ENCODE data around the gene RHOT2. TPM values are rescaled to one million over a fixed set of nuclear protein-coding genes. Genes with fewer than 3 reads are reported as not detected.

RHOT2 gene
- total RNA-seq, 1 donor from 2014 or later, result 189 TPM

DNA sequence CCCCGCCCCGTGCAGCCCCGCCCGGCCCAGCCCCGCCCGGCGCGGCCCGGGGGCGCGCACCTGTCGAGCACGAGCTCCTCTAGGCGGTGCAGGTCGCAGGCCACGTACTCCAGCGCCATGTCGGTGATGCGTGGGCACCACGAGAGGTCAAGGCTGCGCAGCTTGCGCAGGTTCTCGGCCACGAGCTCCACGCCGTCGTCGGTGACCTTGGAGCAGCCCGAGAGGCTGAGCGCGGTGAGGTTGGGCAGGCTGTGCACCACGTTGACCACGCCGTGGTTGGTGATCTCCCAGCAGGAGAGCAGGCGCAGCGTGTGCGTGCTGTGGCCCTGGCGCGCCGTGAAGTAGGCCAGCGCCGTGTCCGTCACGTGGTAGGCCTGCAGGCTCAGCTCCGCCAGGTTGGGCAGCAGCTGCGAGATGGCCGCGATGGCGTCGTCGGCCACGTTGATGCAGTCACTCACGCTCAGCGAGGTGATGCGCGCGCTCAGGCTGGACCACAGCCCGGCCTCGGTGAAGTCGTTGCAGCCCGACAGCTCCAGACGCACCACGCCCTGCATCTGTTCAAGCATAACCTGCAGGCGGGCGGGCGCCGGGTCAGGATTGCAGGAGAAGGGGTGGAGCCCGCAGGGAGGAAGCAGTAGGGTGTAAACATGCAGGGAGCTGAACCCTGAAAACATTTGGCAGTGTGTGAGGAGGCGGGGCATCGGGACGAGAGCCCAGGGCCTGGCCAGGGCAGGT is 27.6 kb downstream of the RHOT2 start:
- Mint-ChIP-seq H3K36me3 (ENCODE audit: low read depth) (no peaks in the 10 kb centered on the region), H3K27ac (ENCODE audit: unreplicated experiment) (no peak overlapping the region), H3K4me3 (no peak overlapping the region), H3K27me3 (ENCODE audit: low read depth) (peaks cover 91% of the 10 kb centered on the region), H3K4me1 (peaks cover 6% of the 10 kb centered on the region), H3K9me3 (no peaks in the 10 kb centered on the region)
- DNase-seq (ENCODE audit: low read depth, low spot score), result no peak
- TF ChIP-seq, protein P1, sequence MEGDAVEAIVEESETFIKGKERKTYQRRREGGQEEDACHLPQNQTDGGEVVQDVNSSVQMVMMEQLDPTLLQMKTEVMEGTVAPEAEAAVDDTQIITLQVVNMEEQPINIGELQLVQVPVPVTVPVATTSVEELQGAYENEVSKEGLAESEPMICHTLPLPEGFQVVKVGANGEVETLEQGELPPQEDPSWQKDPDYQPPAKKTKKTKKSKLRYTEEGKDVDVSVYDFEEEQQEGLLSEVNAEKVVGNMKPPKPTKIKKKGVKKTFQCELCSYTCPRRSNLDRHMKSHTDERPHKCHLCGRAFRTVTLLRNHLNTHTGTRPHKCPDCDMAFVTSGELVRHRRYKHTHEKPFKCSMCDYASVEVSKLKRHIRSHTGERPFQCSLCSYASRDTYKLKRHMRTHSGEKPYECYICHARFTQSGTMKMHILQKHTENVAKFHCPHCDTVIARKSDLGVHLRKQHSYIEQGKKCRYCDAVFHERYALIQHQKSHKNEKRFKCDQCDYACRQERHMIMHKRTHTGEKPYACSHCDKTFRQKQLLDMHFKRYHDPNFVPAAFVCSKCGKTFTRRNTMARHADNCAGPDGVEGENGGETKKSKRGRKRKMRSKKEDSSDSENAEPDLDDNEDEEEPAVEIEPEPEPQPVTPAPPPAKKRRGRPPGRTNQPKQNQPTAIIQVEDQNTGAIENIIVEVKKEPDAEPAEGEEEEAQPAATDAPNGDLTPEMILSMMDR (conservative IDR thresholded peaks at IDR 0.05), result no peak

DNA sequence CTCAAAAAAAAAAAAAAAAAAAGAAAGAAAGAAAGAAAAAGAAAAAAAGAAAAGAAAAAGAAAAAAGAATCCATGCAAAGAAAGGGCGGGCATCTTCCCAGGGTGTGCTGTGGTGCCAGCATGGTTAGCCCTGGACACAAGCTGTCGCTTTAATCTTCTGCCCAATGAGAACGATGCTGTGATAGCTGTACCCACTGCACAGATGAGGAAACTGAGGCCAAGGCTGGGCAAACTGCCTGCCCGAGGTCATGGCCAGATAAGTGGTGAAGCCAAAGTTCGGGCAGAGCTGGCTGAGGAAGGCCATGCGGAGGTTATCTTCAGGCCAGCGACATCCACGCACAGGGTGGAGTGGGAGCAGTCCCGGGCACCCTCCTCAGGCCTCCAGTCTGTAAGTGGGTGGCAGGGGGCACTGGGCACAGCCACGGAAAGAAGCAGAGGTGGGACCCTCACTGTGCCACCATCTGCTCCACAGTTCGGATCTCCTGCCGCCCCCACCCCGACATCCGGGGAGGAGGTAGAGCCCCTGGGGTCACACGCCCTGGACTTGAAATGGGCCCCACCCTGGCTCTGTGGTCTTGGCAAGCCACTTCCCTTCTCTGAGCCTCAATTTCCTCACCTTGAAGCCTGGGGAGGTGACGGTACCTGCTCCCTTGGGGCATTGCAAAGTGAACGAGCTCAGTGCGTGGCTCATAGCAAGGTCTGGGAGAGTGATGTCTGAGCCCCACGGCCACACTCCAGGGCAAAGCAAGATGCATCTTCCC is 31.2 kb downstream of the RHOT2 start:
- Mint-ChIP-seq H3K27me3 (ENCODE audit: low read depth) (peaks cover 94% of the 10 kb centered on the region), H3K27ac (ENCODE audit: unreplicated experiment) (no peak overlapping the region), H3K4me1 (no peaks in the 10 kb centered on the region), H3K36me3 (ENCODE audit: low read depth) (no peaks in the 10 kb centered on the region), H3K9me3 (no peaks in the 10 kb centered on the region), H3K4me3 (no peak overlapping the region)
- TF ChIP-seq, protein P1 (conservative IDR thresholded peaks at IDR 0.05), result no peak
- no peak for DNase-seq (ENCODE audit: low read depth, low spot score)

DNA sequence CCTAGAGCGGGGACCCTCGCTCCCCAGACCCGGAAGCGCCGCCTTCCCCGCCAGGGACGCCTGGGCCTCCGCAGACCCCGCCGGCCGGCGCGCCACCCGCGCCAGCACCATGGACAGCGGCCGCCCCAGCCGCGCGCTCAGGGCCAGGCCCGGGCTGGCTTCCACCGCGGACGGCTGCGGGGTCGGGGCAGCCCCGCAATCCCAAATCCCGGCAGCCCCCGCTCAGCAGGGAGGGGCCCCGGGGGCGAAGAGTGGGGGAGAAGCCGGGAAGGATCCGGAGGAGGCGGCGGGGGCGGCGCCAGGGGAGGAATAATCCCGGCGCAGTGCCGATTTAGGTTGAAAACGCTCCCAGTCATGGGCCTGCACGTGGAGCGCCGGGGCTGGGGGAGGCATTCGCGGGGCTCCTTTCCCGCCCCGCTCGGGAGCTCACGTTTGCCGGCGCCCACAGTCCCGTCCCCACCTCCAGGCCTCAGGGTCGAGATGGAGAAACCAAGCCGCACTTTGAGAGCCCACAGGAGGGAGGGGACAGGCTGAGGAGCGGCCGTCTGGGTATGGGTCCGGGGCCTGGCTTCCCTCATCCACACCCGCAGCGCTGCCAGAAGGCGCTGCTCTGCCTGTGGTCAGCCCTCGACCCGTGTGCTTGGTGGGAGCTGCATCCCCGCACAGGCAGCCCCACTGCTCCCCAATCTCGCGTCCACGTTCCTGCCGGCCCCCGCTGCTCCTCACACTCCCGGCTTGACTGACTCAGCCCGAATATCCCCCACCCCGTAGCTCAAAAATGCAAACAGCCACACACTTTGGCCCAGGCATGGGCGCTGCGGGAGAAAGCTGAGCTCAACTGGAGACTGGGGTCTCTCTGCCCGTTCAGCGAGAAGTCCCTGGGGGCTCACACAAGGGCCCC is 33.0 kb downstream of the RHOT2 start:
- H3K27me3 Mint-ChIP-seq (ENCODE audit: low read depth), result peaks cover 86% of the 10 kb centered on the region
- no peak overlapping the region for H3K27ac Mint-ChIP-seq (ENCODE audit: unreplicated experiment)
- TF ChIP-seq, protein P1 (conservative IDR thresholded peaks at IDR 0.05), result no peak
- no peaks in the 10 kb centered on the region for H3K36me3 Mint-ChIP-seq (ENCODE audit: low read depth)
- no peaks in the 10 kb centered on the region for H3K9me3 Mint-ChIP-seq
- no peak overlapping the region for H3K4me3 Mint-ChIP-seq
- peak; percentile 67 for DNase-seq (ENCODE audit: low read depth, low spot score)
- H3K4me1 Mint-ChIP-seq, result no peaks in the 10 kb centered on the region

DNA sequence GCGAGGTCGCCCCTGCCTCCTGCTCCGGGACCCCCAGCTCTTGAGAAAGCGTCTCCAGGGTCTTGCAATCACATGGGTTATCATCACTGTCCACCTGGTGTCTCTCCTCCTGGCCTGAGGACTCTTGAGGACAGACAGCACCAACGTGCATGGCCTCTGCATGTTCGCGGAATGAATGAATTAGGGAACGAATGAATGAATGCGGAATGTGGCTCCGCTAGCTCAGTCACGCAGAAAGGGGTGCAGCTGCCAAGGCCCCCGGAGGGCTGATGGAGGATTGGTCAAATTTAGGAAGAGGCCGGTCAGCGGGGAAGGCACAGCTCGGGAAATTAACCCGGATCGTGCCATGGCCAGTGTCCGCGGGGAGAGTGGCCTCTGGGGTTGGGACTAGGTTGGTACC is 34.4 kb downstream of the RHOT2 start:
- H3K36me3 Mint-ChIP-seq (ENCODE audit: low read depth), result no peaks in the 10 kb centered on the region
- no peaks in the 10 kb centered on the region for H3K9me3 Mint-ChIP-seq
- no peak for DNase-seq (ENCODE audit: low read depth, low spot score)
- TF ChIP-seq, protein P1 (conservative IDR thresholded peaks at IDR 0.05), result no peak
- H3K4me1 Mint-ChIP-seq, result no peaks in the 10 kb centered on the region
- H3K27me3 Mint-ChIP-seq (ENCODE audit: low read depth), result peaks cover 86% of the 10 kb centered on the region
- H3K4me3 Mint-ChIP-seq, result no peak overlapping the region
- no peak overlapping the region for H3K27ac Mint-ChIP-seq (ENCODE audit: unreplicated experiment)

DNA sequence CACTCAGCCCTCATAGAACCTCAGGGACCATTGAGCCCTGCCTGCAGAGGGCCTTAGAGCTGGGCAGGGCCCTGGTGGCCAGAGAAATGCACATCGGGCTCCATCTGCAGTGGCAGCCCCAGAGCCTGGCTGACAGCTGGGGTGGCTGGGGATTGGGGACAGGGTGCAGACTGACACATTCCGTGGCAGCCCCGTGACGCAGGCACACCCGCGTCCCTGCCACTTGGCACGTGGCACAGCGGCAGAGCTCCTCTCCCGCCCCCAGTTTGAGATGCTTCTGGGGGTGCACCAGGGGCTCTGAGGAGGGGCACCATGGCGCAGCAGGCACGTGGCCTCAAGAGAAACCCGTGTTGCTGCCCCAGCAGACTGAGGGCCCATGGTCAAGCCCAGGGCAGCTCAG is 35.5 kb downstream of the RHOT2 start:
- no peak for DNase-seq (ENCODE audit: low read depth, low spot score)
- no peak overlapping the region for H3K4me3 Mint-ChIP-seq
- H3K36me3 Mint-ChIP-seq (ENCODE audit: low read depth), result no peaks in the 10 kb centered on the region
- no peak overlapping the region for H3K27ac Mint-ChIP-seq (ENCODE audit: unreplicated experiment)
- H3K27me3 Mint-ChIP-seq (ENCODE audit: low read depth), result peaks cover 84% of the 10 kb centered on the region
- TF ChIP-seq, protein P1 (conservative IDR thresholded peaks at IDR 0.05), result no peak
- no peaks in the 10 kb centered on the region for H3K9me3 Mint-ChIP-seq
- H3K4me1 Mint-ChIP-seq, result no peaks in the 10 kb centered on the region
